T-helper 1 cell treated with Interleukin-12 subunit alpha and Interleukin-12 subunit beta and Interleukin-4 antibody, amounts not matched to agents 30 μg/mL and 1 μg/mL, for 36 hours (primary cell): ENCODE results near the gene CITED1.
"Not testable (repeated sequence)": the region's sequence is repeated elsewhere in the genome, so short reads cannot be mapped to it uniquely, and the experiment has no call there.

Experiments used
- H3K27ac Mint-ChIP-seq: one replicate; pipeline ENCODE4 v1.8.0; 2021; ENCODE audit warnings: mild to moderate bottlenecking, mixed read lengths
- H3K27me3 Mint-ChIP-seq: one replicate; pipeline ENCODE4 v1.8.0; 2021; ENCODE audit warnings: low read depth, mixed read lengths
- H3K36me3 Mint-ChIP-seq: one replicate; pipeline ENCODE4 v1.8.0; 2021; ENCODE audit warnings: low read depth, mixed read lengths
- H3K4me1 Mint-ChIP-seq: one replicate; pipeline ENCODE4 v1.8.0; 2021; ENCODE audit warnings: low read depth, mixed read lengths
- H3K4me3 Mint-ChIP-seq: one replicate; pipeline ENCODE4 v1.8.0; 2021; ENCODE audit warnings: mild to moderate bottlenecking, moderate library complexity, mixed read lengths
- H3K9me3 Mint-ChIP-seq: one replicate; pipeline ENCODE4 v1.8.0; 2021; ENCODE audit warnings: mixed read lengths

Gene CITED1, protein sequence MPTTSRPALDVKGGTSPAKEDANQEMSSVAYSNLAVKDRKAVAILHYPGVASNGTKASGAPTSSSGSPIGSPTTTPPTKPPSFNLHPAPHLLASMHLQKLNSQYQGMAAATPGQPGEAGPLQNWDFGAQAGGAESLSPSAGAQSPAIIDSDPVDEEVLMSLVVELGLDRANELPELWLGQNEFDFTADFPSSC

DNA sequence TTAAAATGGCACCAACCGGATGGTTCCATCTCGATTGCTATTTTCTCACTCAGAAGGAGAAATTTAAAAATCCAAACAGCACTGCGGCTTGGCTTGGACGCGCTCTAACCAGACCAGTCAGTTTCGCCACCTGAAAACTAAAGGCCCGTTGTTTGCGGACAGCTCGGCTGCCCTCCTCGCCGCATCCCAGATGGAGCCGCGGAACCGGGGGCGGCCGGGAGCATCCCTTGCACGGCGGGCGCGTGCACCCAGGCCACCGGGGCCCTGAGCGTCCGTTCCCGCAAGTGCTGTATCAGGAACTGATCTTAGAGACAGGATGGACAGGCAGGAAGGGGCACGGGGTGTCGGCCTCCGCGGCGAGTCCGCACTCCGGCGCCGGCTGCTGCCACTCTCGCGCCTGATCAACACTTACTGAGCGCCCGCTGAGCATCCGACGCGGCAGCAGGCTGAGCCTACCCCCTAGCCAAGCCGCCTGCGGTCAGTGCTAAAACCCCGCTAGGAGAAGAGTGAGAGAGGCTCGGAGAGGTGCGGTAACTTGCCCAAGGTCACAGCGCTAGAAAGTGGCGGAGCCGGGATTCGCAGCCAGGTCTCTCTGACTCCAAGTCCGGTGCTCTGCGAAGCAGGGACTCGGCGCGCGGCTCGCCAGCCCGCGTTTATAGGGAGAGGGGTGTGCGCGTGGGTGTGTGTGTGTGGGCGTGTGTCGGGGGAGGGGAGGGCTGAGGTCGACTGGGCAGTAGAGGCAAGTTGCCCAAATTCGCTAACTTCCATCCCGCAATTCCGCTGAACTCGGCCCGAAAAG is at the start of gene CITED1:
Gene CITED1 (minus strand): TSS at position 629 of the 799 bp plus-strand sequence. CDS start 3,045 bp downstream, outside the sequence.
- Mint-ChIP-seq H3K9me3 (no peaks in the 10 kb centered on the region), H3K27ac (no peak within 1 kb of the TSS), H3K27me3 (peaks cover 71% of the 10 kb centered on the region), H3K36me3 (no peaks in the 10 kb centered on the region), H3K4me3 (peak within 1 kb of the TSS; percentile 80), H3K4me1 (peaks cover 17% of the 10 kb centered on the region)

GRCh38 chrX:72352786-72353185 is 47.1 kb upstream of the CITED1 start:
- H3K36me3 Mint-ChIP-seq = peaks cover 13% of the 10 kb centered on the region
- no peaks in the 10 kb centered on the region for H3K9me3 Mint-ChIP-seq
- peaks cover 14% of the 10 kb centered on the region for H3K4me1 Mint-ChIP-seq

DNA sequence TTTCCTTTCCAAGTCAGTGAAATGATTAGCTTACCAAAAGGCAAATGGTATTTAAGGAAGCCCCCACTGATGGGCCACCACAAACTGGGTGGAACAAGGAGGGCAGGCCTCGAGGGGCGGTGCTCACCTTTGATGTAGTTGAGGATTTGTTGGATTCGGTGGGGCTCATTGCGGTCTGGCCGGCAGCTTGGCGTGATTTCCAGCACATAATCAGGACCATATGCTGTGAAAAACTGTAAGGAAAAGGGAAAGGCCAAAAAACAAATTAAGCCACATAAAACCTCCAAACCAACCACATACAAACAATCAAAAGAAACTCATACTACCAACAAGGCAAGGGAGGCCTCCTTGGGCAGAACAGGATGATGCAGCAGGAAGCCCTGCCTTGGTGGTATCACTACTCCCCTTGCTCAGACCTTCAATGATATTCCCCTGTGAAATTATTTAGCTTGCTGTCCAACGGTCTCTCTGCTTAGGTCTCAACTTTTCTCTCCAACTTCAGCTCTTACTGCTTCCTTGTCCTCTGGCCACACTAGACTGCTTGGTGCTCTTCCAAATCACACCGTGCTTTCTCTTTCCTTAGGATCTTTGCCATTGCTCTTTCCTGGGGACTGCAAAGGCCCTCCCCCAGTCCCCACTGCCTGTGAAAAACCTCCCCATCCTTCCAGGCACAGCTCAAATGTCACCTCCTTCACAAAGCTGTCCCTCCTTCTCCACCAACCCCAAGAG is 46.1 kb upstream of the CITED1 start:
- H3K27me3 Mint-ChIP-seq = no peaks in the 10 kb centered on the region
- H3K9me3 Mint-ChIP-seq = no peaks in the 10 kb centered on the region
- peaks cover 14% of the 10 kb centered on the region for H3K4me1 Mint-ChIP-seq
- no peak overlapping the region for H3K4me3 Mint-ChIP-seq
- H3K36me3 Mint-ChIP-seq = peaks cover 13% of the 10 kb centered on the region
- H3K27ac Mint-ChIP-seq = peak overlapping the region; percentile 52

More at GRCh38 chrX:72352786-72353185, 47.1 kb upstream of the CITED1 start:
- H3K4me3 Mint-ChIP-seq = no peak overlapping the region
- no peaks in the 10 kb centered on the region for H3K27me3 Mint-ChIP-seq
- no peak overlapping the region for H3K27ac Mint-ChIP-seq

- Mint-ChIP-seq H3K36me3 (peaks cover 15% of the 10 kb centered on the region), H3K4me1 (peaks cover 14% of the 10 kb centered on the region), H3K9me3 (no peaks in the 10 kb centered on the region), H3K27me3 (no peaks in the 10 kb centered on the region), H3K4me3 (no peak overlapping the region), H3K27ac (peak overlapping the region; percentile 34)
These were observed 43.5 kb upstream of the CITED1 start for GRCh38 chrX:72349190-72349589.

DNA sequence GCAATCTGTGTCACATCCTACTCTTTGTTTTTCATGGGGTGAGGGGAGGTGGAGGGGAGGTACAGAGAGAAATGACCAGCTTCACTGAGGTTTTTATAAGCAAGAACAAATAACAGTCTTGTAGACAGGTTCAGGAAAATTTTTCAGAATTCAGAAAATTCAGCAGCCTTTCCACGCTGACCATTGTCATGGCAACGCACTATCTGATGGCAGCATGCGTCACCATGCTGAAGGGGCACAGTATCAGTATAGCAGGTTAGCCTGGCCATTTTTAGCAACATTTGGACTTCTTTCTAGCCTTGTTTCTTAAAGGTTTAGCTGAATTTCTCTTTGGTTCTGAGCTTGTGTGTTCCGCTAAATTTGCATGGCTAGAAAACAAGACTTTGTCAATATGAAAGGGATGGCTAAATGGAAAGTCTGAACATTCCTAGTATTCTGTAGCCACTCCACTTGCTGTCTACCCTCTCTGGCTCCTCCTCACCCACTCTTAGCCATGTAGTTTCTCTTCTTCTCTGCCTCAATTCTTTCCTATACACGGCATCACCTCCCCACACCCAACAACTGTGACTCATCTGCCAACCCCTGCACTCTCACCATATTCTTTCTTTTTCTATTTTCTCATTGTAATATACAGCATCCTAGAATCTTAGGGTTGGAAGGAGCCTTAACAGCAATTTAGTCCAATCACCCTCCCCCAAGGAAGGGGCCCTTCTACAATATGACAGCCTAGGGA is 42.7 kb upstream of the CITED1 start:
- Mint-ChIP-seq H3K4me1 (peaks cover 14% of the 10 kb centered on the region), H3K4me3 (no peak overlapping the region), H3K36me3 (peaks cover 15% of the 10 kb centered on the region), H3K27me3 (no peaks in the 10 kb centered on the region), H3K9me3 (no peaks in the 10 kb centered on the region), H3K27ac (peak overlapping the region; percentile 23)

DNA sequence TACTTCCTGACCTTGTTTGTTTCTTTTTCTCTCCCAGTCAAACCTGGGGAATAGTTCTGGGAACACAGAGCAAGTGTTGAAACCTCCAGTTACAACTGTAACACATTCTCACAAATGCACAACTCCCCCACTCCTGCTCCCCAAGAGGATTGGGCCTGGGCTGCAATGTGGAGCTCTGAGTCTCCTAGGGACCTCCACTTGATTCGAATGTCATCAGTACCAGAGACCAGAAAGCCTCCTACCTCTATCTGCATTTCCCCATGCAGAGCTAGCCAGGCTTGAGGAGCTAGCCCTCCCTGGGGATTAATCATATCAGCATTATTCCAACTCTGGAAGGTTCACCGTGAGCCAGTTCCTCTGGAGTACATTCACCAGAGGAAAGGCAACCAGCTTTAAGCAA is 41.7 kb upstream of the CITED1 start:
- Mint-ChIP-seq H3K36me3 (peaks cover 15% of the 10 kb centered on the region), H3K9me3 (no peaks in the 10 kb centered on the region), H3K27ac (no peak overlapping the region), H3K4me1 (peaks cover 14% of the 10 kb centered on the region), H3K4me3 (no peak overlapping the region), H3K27me3 (no peaks in the 10 kb centered on the region)

DNA sequence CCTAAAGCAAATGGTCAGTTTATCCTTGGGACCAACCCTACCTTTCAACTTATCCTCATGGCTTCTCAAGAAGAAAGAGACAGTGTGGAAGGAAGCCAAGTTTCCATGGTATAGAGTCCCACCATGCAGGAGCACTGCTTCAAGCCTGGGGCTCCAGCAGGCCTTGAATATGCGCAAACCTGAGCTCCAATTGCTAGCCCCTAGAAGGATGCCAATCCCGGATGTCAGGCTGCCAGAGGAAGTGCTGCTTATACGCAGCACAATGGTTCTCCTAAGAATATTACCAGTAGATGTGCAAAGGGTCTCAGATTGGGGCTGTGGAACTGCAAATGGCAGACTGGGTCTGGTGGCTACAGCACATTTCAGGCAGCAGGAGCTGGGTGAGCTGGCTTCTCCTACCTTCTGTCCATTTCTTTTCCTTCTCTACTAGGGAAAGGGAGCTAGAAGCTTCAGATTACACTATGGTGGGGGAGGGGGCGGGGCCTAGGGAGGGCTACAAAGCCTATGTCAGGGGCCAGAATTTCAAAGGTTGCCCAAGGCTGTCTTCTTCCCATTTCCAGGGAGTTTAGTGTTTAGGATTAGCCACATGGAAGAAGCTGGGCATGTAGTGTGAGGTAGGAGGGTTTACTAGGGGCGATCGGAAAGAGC is 40.7 kb upstream of the CITED1 start:
- Mint-ChIP-seq H3K9me3 (no peaks in the 10 kb centered on the region), H3K36me3 (peaks cover 11% of the 10 kb centered on the region), H3K27me3 (no peaks in the 10 kb centered on the region), H3K4me1 (peaks cover 10% of the 10 kb centered on the region), H3K27ac (no peak overlapping the region), H3K4me3 (no peak overlapping the region)

DNA sequence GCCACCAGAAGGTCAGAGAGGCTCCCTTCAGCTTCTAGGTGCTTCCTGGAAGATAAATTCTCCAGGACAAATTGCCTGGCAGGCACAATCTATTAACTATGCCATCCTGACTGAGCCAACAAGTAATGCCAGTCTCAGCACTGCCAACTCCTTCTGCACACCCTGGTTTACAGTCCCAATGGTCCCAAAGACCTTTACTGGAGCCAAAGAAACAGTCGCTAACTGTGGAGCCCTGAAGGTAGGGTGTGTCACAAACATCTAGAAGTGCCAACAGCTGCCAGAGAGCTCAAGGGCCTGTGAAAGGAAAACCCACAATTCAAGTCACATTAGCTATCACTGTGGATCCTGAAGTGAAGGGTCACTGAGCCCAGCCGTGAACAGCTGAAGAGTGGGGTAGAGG is 34.9 kb upstream of the CITED1 start:
- no peaks in the 10 kb centered on the region for H3K4me1 Mint-ChIP-seq
- peaks cover 5% of the 10 kb centered on the region for H3K36me3 Mint-ChIP-seq
- H3K9me3 Mint-ChIP-seq = no peaks in the 10 kb centered on the region
- H3K4me3 Mint-ChIP-seq = no peak overlapping the region
- H3K27me3 Mint-ChIP-seq = no peaks in the 10 kb centered on the region
- H3K27ac Mint-ChIP-seq = no peak overlapping the region

GRCh38 chrX:72340041-72340440 is 34.3 kb upstream of the CITED1 start:
- no peaks in the 10 kb centered on the region for H3K4me1 Mint-ChIP-seq
- no peaks in the 10 kb centered on the region for H3K9me3 Mint-ChIP-seq
- H3K27me3 Mint-ChIP-seq = no peaks in the 10 kb centered on the region
- H3K36me3 Mint-ChIP-seq = peaks cover 5% of the 10 kb centered on the region
- no peak overlapping the region for H3K27ac Mint-ChIP-seq
- no peak overlapping the region for H3K4me3 Mint-ChIP-seq

GRCh38 chrX:72330131-72330530 is 24.4 kb upstream of the CITED1 start:
- Mint-ChIP-seq H3K4me1 (no peaks in the 10 kb centered on the region), H3K27ac (no peak overlapping the region), H3K27me3 (no peaks in the 10 kb centered on the region), H3K36me3 (peaks cover 5% of the 10 kb centered on the region), H3K9me3 (no peaks in the 10 kb centered on the region), H3K4me3 (no peak overlapping the region)

DNA sequence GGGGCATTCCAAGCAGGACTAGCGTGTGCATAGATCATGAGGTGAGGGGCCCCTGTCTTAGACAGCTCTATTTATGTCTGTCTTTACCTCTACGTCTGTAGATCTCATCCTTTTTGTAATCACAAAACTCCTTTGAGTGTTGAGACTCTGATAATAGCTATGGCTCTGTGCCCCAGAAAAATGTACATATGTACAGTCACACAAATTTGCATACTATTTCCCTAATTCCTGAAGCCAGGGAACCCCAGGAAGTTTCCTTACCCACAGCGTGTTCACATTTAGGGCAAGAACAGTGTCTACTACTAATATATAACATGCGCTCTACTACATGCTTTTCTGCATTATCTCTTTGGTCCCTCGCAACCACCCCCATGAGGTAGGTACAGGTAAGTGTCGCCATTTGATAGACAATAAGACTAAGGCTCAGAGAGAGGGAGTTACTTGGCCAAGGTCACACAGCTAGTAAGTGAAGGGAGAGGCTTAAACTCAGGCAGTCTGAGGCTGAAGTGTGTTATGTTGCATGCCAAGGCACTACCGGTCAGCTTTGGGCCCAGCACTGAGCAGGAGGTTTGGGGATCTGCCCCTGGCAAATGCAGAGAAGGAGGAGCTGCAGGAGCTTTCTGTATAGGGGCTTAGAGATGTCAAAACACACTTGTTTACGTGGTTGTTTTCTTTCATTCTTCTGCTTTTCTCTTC is 21.0 kb upstream of the CITED1 start:
- Mint-ChIP-seq H3K36me3 (peaks cover 2% of the 10 kb centered on the region), H3K27ac (no peak overlapping the region), H3K27me3 (no peaks in the 10 kb centered on the region), H3K4me1 (no peaks in the 10 kb centered on the region), H3K4me3 (no peak overlapping the region), H3K9me3 (no peaks in the 10 kb centered on the region)

GRCh38 chrX:72319651-72320050 is 13.9 kb upstream of the CITED1 start:
- H3K4me3 Mint-ChIP-seq, H3K27me3 Mint-ChIP-seq, H3K9me3 Mint-ChIP-seq, H3K27ac Mint-ChIP-seq, H3K36me3 Mint-ChIP-seq, H3K4me1 Mint-ChIP-seq: not testable (repeated sequence)

GRCh38 chrX:72317139-72317538 is 11.4 kb upstream of the CITED1 start:
- no peak overlapping the region for H3K27ac Mint-ChIP-seq
- no peaks in the 10 kb centered on the region for H3K36me3 Mint-ChIP-seq
- no peaks in the 10 kb centered on the region for H3K4me1 Mint-ChIP-seq
- no peaks in the 10 kb centered on the region for H3K27me3 Mint-ChIP-seq
- H3K9me3 Mint-ChIP-seq = no peaks in the 10 kb centered on the region
- no peak overlapping the region for H3K4me3 Mint-ChIP-seq
